Sigmoid colon (tissue), 7 donors: ENCODE results near the gene RPTOR. TPM values are rescaled to one million over a fixed set of nuclear protein-coding genes. Genes with fewer than 3 reads are reported as not detected.

ENCODE experiments used
- DNase-seq: peaks from one replicate; pipeline ENCODE4 v3.0.0-alpha.2; 2019
- H3K27ac ChIP-seq, 4 donors: fragments of 200-600 bp; sonication (generic); one replicate each; pipeline ENCODE4 v1.5.1; 2016 to 2019; ENCODE audit warnings: mild to moderate bottlenecking in 1 of 4
- H3K27me3 ChIP-seq, 3 donors: fragments of 200-600 bp; sonication (generic); one replicate each; pipeline ENCODE4 v1.5.1; 2019; ENCODE audit warnings: mild to moderate bottlenecking in 1 of 3
- H3K36me3 ChIP-seq, 4 donors: fragments of 200-600 bp; sonication (generic); one replicate each; pipeline ENCODE4 v1.5.1; 2016 to 2019
- H3K4me1 ChIP-seq, 4 donors: fragments of 200-600 bp; sonication (generic); one replicate each; pipeline ENCODE4 v1.5.1; 2017 to 2019
- H3K4me3 ChIP-seq, 4 donors: fragments of 200-600 bp; sonication (generic); one replicate each; pipeline ENCODE4 v1.5.1; 2017 to 2019; ENCODE audit warnings: mild to moderate bottlenecking in 2 of 4, moderate library complexity in 1 of 4
- H3K9me3 ChIP-seq, 4 donors: fragments of 200-600 bp in 3 of 4; sonication (generic) in 3 of 4; one replicate each; pipeline versions ENCODE4 v1.5.1 to v1.6.1; 2013 to 2019
- CTCF ChIP-seq, 4 experiments: fragments of 450-650 bp in 3 of 4; fragments of 200-600 bp in 1 of 4; IDR thresholded peaks; one replicate each; pipeline ENCODE4 v1.5.1; 2016 to 2019; ENCODE audit warnings: antibody characterized with exemption in 4 of 4, mild to moderate bottlenecking in 3 of 4, moderate library complexity in 2 of 4
- EP300 ChIP-seq, 4 donors: sonication (generic); formaldehyde crosslinking; IDR thresholded peaks; one replicate each; pipeline ENCODE4 v1.6.1; 2017; ENCODE audit warnings: antibody characterized with exemption in 4 of 4
- POLR2A ChIP-seq, 2 donors: fragments of 450-650 bp; IDR thresholded peaks; one replicate each; pipeline ENCODE4 v1.6.1; 2016; ENCODE audit warnings: antibody characterized with exemption in 2 of 2, mild to moderate bottlenecking in 2 of 2, moderate library complexity in 2 of 2
- POLR2AphosphoS5 ChIP-seq, 4 donors: sonication (generic); formaldehyde crosslinking; IDR thresholded peaks; one replicate each; pipeline ENCODE4 v1.6.1; 2017; ENCODE audit warnings: antibody characterized with exemption in 4 of 4
- WGBS, 2 donors: extraction: QIAGEN DNeasy Blood & Tissue Kit; methylation state at CpG; one replicate each; pipeline ENCODE4 v1.1.7; 2013; 5-methylcytosine and 5-hydroxymethylcytosine counted together
- intact Hi-C: fragments of 100-400 bp; cut with DNase I; formaldehyde crosslinking; loops from one replicate; pipeline ENCODE4 v1.15.1; 2023
- polyA plus RNA-seq, 3 donors: library from polyadenylated mRNA; stranded (reverse); fragments of 200-250 nt; gene quantifications; one replicate each; pipeline ENCODE4 v1.2.3, GENCODE V29; 2013
- total RNA-seq, 4 donors: library from RNA; depleted of rRNA; stranded (reverse); fragments of >200 nt; gene quantifications; one replicate each; pipeline ENCODE4 v1.1.0, GENCODE V29; 2016
- donor health status: healthy with polysubstance abuse.
- donor health status: Bipolar disorder and iron deficiency.
- donor health status: healthy.

Gene RPTOR
- total and polyA plus RNA-seq, 7 donors = 3.7 to 68.7 (median 22.9) TPM

GRCh38 chr17:80682372-80682771 is 137.7 kb downstream of the RPTOR start:
- no peaks in the 10 kb centered on the region for H3K36me3 ChIP-seq
- no peaks in the 10 kb centered on the region for H3K9me3 ChIP-seq
- H3K27me3 ChIP-seq = no peaks in the 10 kb centered on the region
- intact Hi-C loops = no loop called here
- no peak overlapping the region for H3K4me3 ChIP-seq
- TF ChIP-seq EP300 (IDR thresholded peaks at IDR 0.05) (no peak), CTCF (IDR thresholded peaks at IDR 0.05) (no peak), POLR2AphosphoS5 (IDR thresholded peaks at IDR 0.05) (no peak), POLR2A (IDR thresholded peaks at IDR 0.05) (no peak)
- DNase-seq = no peak
- WGBS, 2 donors = 79 to 87% methylated on average over 6 of the region's 6 CpGs
- H3K27ac ChIP-seq = no peak overlapping the region
- H3K4me1 ChIP-seq = peaks cover 0 to 4% (median 1%) of the 10 kb centered on the region in 4 donors

GRCh38 chr17:80683625-80684104 is 139.0 kb downstream of the RPTOR start:
- no peaks in the 10 kb centered on the region for H3K27me3 ChIP-seq
- WGBS, 2 donors = 84% methylated on average over 10 of the region's 10 CpGs
- peaks cover 0 to 3% (median 0%) of the 10 kb centered on the region in 4 donors for H3K4me1 ChIP-seq
- H3K36me3 ChIP-seq = no peaks in the 10 kb centered on the region
- no peak overlapping the region for H3K4me3 ChIP-seq
- H3K9me3 ChIP-seq = no peaks in the 10 kb centered on the region
- no peak for DNase-seq
- intact Hi-C loops = no loop called here
- H3K27ac ChIP-seq = no peak overlapping the region
- TF ChIP-seq POLR2AphosphoS5 (IDR thresholded peaks at IDR 0.05) (no peak), EP300 (IDR thresholded peaks at IDR 0.05) (no peak), CTCF (IDR thresholded peaks at IDR 0.05) (no peak), POLR2A (IDR thresholded peaks at IDR 0.05) (no peak)

GRCh38 chr17:80687839-80688238 is 143.2 kb downstream of the RPTOR start:
- DNase-seq = no peak

GRCh38 chr17:80689129-80689619 is 144.5 kb downstream of the RPTOR start:
- Histone ChIP-seq H3K9me3 (no peaks in the 10 kb centered on the region), H3K27me3 (no peaks in the 10 kb centered on the region), H3K27ac (no peak overlapping the region), H3K4me1 (no peaks in the 10 kb centered on the region), H3K36me3 (no peaks in the 10 kb centered on the region), H3K4me3 (no peak overlapping the region)
- no peak for DNase-seq
- TF ChIP-seq POLR2A (IDR thresholded peaks at IDR 0.05) (no peak), POLR2AphosphoS5 (IDR thresholded peaks at IDR 0.05) (no peak), EP300 (IDR thresholded peaks at IDR 0.05) (no peak), CTCF (IDR thresholded peaks at IDR 0.05) (no peak)
- intact Hi-C loops = no loop called here
- WGBS, 2 donors = 92% methylated on average over 13 of the region's 13 CpGs

More at GRCh38 chr17:80687839-80688238, 143.2 kb downstream of the RPTOR start:
- H3K36me3 ChIP-seq = no peaks in the 10 kb centered on the region
- WGBS, 2 donors = 95 to 97% methylated on average over 9 of the region's 9 CpGs
- intact Hi-C loops = no loop called here
- no peak overlapping the region for H3K27ac ChIP-seq
- no peaks in the 10 kb centered on the region for H3K9me3 ChIP-seq
- no peaks in the 10 kb centered on the region for H3K4me1 ChIP-seq
- TF ChIP-seq CTCF (IDR thresholded peaks at IDR 0.05) = no peak
- no peak for TF ChIP-seq EP300 (IDR thresholded peaks at IDR 0.05)
- no peak for TF ChIP-seq POLR2A (IDR thresholded peaks at IDR 0.05)
- H3K4me3 ChIP-seq = no peak overlapping the region
- H3K27me3 ChIP-seq = no peaks in the 10 kb centered on the region

- Histone ChIP-seq H3K4me1 (peaks cover 0 to 6% (median 0%) of the 10 kb centered on the region in 4 donors), H3K4me3 (no peak overlapping the region), H3K27ac (no peak overlapping the region), H3K9me3 (no peaks in the 10 kb centered on the region), H3K27me3 (no peaks in the 10 kb centered on the region), H3K36me3 (no peaks in the 10 kb centered on the region)
- TF ChIP-seq CTCF (IDR thresholded peaks at IDR 0.05) = no peak
- TF ChIP-seq POLR2A (IDR thresholded peaks at IDR 0.05) = no peak
- DNase-seq = no peak
- 93 to 96% methylated on average over 10 of the region's 10 CpGs for WGBS, 2 donors
- intact Hi-C loops = no loop called here
Measured at GRCh38 chr17:80691784-80692183, 147.1 kb downstream of the RPTOR start.
